PC-9 (cell line): ENCODE measurements around the gene TRAPPC5.

Experiments
- CTCF ChIP-seq: fragments of 200-600 bp; sonication (generic); conservative IDR thresholded peaks from 2 replicates; pipeline ENCODE4 v1.6.1; 2017; ENCODE audit warnings: mixed run types, antibody characterized with exemption, mild to moderate bottlenecking, moderate library complexity
- EZH2 ChIP-seq: fragments of 200-600 bp; sonication (generic); IDR thresholded peaks from 2 replicates; pipeline ENCODE4 v1.8.0; 2017; ENCODE audit warnings: antibody characterized with exemption, low read depth

- TF ChIP-seq CTCF (no peak), EZH2 (no peak)
Observed at GRCh38 chr19:7676376-7676775, 4.3 kb upstream of the TRAPPC5 start.
